ENCODE data around the gene SEMA6B.

SEMA6B gene

GRCh38 chr19:4588291-4588761 lies 28.8 kb upstream of the SEMA6B start:
- no peak for DNase-seq (ENCODE audit: low spot score)

- no peak for DNase-seq (ENCODE audit: low spot score)
Observed at GRCh38 chr19:4587527-4587926, 28.0 kb upstream of the SEMA6B start.

DNA sequence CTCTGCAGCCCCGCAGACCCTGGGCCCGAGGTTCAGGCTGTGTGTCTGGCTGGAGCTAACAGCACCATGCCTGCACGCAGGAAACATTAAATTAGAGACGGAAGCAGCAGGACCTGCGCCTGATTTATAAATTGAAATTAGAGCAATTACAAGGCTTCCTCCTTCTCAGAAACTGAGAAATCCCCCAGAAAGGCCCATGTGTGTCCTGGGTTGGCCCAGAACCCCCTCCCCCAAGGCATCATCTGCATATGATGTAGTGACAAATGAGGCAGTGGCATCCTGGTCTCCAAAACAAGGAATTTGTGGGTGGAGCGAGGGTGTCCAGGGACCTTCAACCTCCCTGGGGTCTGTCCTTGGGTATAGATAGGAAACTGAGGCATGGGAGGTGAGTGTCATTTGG lies 27.2 kb upstream of the SEMA6B start:
- no peak for DNase-seq (ENCODE audit: low spot score)

DNA sequence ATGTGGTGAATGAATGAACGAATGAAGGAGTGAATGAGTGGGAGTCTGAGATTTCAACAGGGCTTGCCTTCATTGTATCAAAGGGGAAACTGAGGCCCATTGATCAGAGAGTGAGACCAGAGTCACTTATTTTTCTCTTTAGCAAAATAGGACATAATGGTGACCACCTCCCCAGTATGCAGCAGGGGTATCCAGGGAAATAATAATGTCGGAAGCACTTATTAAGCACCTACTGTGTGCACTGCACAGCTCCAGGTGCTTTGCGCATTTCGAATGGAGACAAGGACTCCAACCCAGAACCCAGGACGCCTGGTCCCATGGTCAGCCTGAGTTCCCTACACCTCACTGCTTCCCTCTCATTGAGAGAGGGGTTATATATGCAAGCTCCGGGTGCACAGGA lies 26.8 kb upstream of the SEMA6B start:
- no peak for DNase-seq (ENCODE audit: low spot score)

DNA sequence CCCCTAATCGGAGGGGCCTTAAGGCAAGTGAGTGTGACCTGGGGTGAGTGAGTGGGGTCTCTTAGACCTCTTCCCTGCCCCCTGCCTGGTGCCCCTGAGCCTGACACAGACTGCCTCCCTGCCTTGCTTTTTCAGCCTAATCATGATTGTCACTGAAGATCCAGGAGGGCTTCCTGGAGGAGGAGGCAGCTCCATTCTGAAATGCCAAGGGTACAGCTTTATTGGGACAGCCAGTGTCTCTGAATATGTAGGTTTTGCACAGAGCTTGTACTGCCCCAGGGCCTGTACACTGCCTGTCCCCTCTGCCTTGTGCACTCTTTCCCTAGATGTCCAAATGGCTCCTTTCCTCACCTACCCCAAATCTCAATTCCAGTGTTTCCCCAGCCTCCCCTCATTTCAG lies 26.1 kb upstream of the SEMA6B start:
- DNase-seq (ENCODE audit: low spot score), result no peak

- DNase-seq (ENCODE audit: low spot score), result no peak
Observed at GRCh38 chr19:4584670-4585460, 25.4 kb upstream of the SEMA6B start.

DNA sequence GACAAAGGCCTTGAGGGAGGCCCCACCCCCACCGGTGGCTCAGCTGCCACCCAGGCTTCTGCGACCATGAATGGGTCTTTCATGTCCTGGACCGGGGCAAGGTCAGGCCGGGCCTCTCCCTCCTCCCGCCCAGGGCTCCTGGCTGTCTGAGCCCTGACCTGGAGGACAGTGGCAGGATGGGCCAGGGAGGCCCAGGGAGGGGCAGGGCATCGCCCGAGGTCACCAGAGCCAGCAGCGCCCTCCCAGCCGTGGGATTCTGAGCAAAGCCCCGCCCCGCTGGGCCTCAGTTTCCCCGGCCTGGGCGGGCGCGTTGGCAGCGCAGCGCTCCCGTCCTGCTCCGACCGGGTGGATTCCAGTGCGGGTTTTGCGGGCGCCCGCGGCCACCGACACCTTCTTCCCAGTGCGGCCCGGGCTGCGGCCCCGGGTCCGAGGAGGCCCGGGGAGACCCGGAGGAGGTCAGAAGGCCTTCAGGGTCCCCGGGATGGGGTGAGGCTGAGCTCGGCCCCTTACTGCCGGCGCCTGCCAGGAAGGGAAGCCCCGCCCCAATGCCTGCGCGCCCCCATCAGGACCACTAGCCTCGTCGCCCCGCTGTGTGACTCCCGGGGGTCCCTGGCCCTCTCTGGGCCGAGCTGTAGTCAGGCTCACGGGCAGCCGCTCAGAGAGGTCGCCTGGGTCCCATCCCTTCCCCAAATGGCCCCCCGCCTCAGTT lies 24.6 kb upstream of the SEMA6B start:
- no peak for DNase-seq (ENCODE audit: low spot score)

DNA sequence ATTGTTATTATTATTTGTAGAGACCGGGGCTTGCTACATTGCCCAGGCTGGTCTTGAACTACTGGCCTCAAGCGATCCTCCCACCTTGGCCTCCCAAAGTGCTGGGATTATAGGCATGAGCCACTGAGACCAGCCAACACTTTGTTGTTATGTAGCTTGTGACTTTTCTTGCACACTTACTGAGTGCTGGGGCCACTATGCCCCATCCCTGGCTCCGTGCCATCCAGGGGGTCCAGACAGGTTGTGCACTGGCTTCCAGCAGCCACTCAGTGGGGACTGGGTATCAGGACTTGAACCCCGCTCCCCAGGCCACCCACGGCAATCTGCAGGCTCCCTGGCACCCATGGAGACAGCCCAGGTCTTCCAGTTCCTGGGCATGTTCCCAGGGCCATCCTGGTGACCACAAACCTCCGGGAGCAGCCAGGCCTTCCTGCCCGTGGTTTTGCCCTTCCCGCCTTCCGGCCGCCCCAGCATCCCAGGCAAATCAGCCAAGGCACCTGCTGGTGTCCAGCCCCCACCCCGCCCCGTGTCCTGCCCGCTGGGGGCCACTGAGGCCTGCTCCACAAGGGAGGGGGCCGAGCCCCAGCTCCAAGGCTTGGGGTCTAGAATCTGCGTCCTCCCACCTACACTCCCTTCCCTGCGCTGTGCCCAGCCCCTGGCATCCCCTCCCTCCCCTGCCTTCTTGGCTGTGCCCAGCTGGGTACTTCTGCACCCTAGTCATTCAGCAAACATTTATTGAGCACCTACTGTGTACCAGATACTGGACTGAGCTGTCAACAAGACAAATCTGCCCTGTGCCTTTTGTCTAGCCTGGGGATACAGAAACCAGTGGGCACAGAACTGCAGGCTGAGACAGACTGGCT lies 23.7 kb upstream of the SEMA6B start:
- no peak for DNase-seq (ENCODE audit: low spot score)

GRCh38 chr19:4581666-4582553 lies 22.4 kb upstream of the SEMA6B start:
- DNase-seq (ENCODE audit: low spot score), result no peak

GRCh38 chr19:4580961-4581665 lies 21.6 kb upstream of the SEMA6B start:
- no peak for DNase-seq (ENCODE audit: low spot score)

DNA sequence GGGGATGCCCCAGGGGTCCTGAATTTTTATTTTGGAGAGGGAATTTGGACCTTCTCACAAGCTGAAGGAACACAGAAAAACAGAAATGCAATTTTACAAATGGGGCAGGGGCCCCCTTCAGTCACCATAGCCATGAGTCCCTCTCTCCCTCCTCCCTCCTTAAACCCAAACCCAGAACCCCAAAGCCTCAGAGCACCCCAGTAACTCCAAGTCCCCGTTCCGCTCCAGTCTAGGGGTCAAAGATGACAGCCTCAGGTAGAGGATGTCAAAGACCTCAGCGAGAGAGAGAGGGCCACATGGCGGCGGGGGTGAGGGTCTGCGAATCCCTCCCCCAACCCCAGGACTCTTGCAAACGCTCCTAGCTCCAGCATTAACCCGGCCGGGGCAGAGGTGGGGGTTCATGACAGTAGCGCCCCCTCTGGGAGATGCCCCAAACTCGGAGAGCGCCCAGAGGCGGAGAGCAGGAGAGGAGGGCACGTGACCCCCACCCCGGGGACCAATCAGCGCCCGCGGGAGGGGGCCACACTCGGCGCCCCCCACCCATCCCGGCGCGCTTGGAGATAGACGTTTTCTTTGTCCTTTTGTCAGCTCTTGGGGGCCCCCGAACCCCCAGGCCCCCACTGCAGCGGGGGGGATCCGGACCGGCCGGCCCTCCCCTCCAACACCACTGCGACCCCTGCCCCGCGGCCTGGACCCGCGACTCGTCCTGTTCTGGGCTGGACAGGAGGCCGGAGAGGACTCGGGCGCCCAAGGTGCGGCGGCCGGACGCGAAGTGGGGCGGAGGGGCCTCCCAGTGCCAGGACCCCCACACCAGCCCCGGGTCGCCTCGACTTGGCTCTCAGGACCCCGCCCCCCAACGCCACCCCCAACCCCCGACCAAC lies 20.8 kb upstream of the SEMA6B start:
- no peak for DNase-seq (ENCODE audit: low spot score)

DNA sequence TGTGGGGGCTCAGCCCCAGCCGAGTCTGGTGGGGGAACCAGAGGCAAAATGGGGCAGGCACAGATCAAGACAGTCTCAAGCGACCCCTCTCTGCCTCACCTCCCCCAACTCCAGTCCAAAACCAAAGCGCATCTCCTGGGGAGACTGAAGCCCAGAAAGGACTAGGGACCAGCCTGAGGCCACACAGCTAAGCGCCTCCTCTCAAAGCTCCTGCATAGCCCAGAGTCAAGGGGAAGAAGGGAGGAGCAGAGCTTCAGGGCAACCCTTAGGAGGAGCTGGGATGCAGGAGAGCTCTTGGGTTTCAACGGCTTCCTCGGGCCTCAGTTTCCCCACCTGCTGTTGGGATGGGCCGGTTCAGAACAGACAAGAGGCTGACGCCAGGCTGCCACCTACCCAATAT lies 19.9 kb upstream of the SEMA6B start:
- DNase-seq (ENCODE audit: low spot score), result no peak

- no peak for DNase-seq (ENCODE audit: low spot score)
Observed at GRCh38 chr19:4578552-4579248, 19.2 kb upstream of the SEMA6B start.

DNA sequence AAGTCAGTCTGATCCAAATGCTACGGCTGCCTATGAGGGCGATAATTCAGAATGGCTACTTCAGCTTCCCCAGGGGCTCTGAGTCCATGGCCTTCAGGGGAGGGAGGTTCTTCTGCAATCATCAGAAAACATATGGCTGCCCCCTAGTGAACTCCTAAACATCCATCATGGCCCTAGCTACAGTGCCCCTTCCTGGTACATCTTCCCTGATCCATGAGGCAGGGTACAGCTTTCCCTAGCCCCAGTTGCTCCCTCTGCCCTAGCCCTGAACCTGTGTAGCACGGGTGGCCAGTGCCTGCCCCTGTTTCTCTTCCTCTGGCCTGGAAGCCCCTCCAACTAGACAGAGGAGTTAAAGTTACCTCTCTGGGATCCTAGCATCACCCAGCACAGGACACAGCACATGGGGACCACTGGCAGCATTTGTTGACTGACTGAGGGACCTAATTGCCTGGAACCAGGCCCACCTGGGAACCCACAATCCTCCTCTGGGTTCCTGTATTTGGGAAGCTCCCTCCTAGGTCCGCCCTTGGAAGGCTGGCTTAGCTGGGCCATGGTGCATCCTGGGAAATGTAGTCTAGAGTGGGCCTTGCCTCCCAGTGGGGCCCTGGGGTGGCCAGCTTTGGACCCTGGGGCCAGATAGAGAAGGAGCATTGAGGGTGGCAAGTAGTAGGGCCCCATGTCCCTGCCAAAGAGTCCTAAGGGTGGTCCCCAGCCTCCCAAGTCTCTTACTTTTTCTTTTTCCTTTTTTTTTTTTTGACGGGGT lies 17.7 kb upstream of the SEMA6B start:
- no peak for DNase-seq (ENCODE audit: low spot score)

DNA sequence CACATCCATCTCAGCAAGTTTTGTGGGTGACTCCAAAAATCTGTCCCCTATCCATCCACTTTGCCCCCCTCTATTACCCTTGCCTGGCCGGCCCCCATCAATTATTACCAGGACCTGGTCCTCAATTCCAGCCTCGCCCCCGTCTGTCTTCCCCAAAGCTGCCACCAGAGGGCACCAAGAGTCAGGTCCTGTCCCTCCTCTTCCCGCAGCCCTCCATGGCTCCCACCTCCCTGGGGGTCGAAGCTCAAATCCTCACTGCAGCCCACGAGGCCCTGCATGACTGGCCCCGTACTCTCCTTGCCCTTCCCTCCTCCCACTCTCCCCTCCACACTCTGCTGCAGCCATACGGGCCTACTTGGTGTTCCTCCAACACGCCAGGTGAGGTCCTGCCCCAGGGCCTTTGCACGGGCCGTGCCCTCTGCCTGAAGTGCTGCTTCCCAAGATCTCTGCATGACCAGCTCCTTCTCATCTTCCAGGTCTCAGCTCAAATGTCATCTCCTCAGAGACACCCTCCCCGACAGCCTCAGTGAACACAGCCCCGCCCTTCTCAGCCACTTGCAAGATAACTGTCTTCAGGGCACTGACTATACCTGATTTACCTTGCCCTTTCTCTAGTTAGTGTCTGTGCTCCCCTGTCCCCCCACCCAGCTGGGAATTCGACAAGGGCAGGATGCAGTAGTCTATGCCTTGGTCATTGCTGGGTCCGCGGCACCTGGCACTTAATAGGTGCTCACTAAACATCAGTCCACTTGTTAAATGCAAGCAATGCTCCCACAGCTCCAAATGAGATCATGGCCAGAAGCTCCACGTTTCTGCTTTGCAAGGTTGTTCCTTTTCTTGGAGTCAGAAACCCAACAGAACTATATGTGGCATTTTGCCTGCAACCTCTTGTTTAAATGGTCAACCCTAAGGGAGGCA lies 16.8 kb upstream of the SEMA6B start:
- DNase-seq (ENCODE audit: low spot score), result no peak

GRCh38 chr19:4575267-4576015 lies 16.0 kb upstream of the SEMA6B start:
- DNase-seq (ENCODE audit: low spot score), result peak; percentile 99

DNA sequence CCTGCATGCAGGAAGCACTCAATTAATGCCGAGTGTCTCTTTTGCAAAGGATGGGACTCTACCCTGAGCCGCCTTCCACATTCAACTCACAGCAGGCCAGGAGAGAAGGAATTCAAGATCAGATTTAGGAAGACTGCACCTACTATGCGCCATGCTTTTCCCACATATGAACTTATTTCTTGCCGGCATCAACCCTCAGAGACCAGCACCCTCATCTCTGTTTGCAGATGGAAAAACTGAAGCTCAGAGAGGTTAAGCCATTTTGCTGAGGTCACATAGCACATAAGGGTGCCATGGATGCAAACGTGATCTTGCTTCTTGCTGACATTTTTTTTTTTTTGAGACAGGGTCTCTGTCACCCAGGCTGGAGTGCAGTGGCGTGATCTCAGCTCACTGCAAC lies 14.2 kb upstream of the SEMA6B start:
- DNase-seq (ENCODE audit: low spot score), result no peak
